HEK293 (cell line): ENCODE data around the gene C1QTNF2.

Source experiments
- CTCF ChIP-seq: fragments of 450-650 bp; formaldehyde crosslinking; IDR thresholded peaks from 2 replicates; pipeline ENCODE4 v1.5.1; 2016; ENCODE audit warnings: missing biosample characterization, missing genetic modification characterization
- PRDM10 ChIP-seq: fragments of 450-650 bp; formaldehyde crosslinking; IDR thresholded peaks from 2 replicates; pipeline ENCODE4 v1.5.1; 2016; ENCODE audit warnings: missing biosample characterization, missing genetic modification characterization
- ZNF423 ChIP-seq: fragments of 450-650 bp; formaldehyde crosslinking; IDR thresholded peaks from 2 replicates; pipeline ENCODE4 v1.5.1; 2016; ENCODE audit warnings: missing biosample characterization, missing genetic modification characterization

DNA sequence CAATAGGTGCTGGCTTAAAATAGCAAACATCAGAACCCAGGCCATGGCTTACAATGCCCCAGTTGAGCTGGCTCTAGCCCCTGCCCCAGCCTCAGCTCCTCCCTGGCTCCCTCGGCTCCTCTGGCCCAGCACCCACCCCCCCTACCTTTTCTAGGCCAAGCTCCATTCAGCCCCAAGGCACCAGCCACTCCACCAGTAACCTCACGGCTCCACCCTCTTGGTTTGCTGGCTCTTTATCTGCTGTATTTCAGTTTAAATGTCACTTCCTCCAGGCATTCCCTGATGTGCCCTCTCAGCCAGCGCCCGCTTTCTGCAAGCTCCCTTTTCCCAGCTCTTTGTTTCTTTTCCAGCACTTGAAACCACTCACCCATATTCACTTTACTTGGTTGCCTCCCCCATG, 10.6 kb downstream of the C1QTNF2 start:
- TF ChIP-seq CTCF: no peak
- TF ChIP-seq PRDM10 (tag by site-specific recombination): no peak
- no peak for TF ChIP-seq ZNF423 (tag by site-specific recombination)
